Type B pancreatic cell (in vitro differentiated cells): ENCODE results near the gene DALRD3. TPM values are rescaled to one million over a fixed set of nuclear protein-coding genes. Genes with fewer than 3 reads are reported as not detected.
"Not testable (repeated sequence)": the region's sequence is repeated elsewhere in the genome, so short reads cannot be mapped to it uniquely, and the experiment has no call there.

ENCODE experiments used
- DNase-seq: peaks from one replicate; pipeline ENCODE4 v3.0.0; 2021; ENCODE audit warnings: mixed read lengths; ENCODE audit not compliant: unreplicated experiment; ENCODE audit errors: extremely low spot score
- H3K27ac Mint-ChIP-seq: 2 replicates; pipeline ENCODE4 v1.8.0; 2021; ENCODE audit warnings: mild to moderate bottlenecking, mixed read lengths
- H3K27me3 Mint-ChIP-seq: 2 replicates; pipeline ENCODE4 v1.8.0; 2021; ENCODE audit warnings: mixed read lengths
- H3K36me3 Mint-ChIP-seq: 2 replicates; pipeline ENCODE4 v1.8.0; 2021; ENCODE audit warnings: mixed read lengths
- H3K4me1 Mint-ChIP-seq: one replicate; pipeline ENCODE4 v1.8.0; 2021; ENCODE audit warnings: mixed read lengths; ENCODE audit not compliant: unreplicated experiment
- H3K4me3 Mint-ChIP-seq: 2 replicates; pipeline ENCODE4 v1.8.0; 2021; ENCODE audit warnings: mild to moderate bottlenecking, mixed read lengths
- H3K9me3 Mint-ChIP-seq: 2 replicates; pipeline ENCODE4 v1.8.0; 2021; ENCODE audit warnings: mixed read lengths
- CTCF ChIP-seq: fragments of 200-600 bp; sonication (generic); conservative IDR thresholded peaks from 2 replicates; pipeline ENCODE4 v1.5.0; 2021; ENCODE audit warnings: antibody characterized with exemption, mild to moderate bottlenecking
- total RNA-seq: library from RNA; stranded (reverse); gene quantifications from 2 replicates; pipeline ENCODE4 v1.2.1, GENCODE V29; 2021; ENCODE audit warnings: low replicate concordance

DALRD3 gene
- total RNA-seq, 1 donor from 2014 or later, result 36.0 TPM

- peaks cover 13% of the 10 kb centered on the region for H3K4me1 Mint-ChIP-seq
- no peaks in the 10 kb centered on the region for H3K9me3 Mint-ChIP-seq
- H3K27me3 Mint-ChIP-seq, result no peaks in the 10 kb centered on the region
- peak overlapping the region; percentile 46 for H3K27ac Mint-ChIP-seq
- DNase-seq, result no peak
- TF ChIP-seq CTCF, result no peak
- H3K36me3 Mint-ChIP-seq, result peaks cover 12% of the 10 kb centered on the region
- H3K4me3 Mint-ChIP-seq, result no peak overlapping the region
These were observed 5.9 kb downstream of the DALRD3 start for GRCh38 chr3:49012441-49013017.

DNA sequence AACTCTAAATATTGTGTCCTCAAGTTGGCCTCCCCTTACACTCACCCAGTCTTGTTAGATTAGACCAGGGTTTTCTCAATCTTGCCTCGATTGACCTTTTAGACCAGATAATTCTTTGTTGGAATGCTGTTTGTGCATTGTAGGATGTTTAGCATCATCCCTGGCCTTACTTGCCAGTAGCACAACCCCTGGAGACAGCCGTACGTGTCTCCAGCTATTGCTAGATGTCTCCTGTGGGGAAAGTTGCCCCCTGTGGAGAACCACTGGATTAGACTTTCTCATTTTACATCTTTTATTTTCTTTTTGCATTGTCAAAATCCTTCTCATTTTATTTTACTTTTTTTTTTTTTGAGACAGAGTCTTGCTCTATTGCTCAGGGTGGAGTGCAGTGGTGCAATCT lies 9.0 kb downstream of the DALRD3 start:
- DNase-seq, result no peak
- Mint-ChIP-seq H3K27me3 (no peaks in the 10 kb centered on the region), H3K4me3 (peak overlapping the region; percentile 100), H3K9me3 (no peaks in the 10 kb centered on the region), H3K27ac (no peak overlapping the region), H3K4me1 (peaks cover 19% of the 10 kb centered on the region), H3K36me3 (peaks cover 11% of the 10 kb centered on the region)
- TF ChIP-seq CTCF, result no peak

DNA sequence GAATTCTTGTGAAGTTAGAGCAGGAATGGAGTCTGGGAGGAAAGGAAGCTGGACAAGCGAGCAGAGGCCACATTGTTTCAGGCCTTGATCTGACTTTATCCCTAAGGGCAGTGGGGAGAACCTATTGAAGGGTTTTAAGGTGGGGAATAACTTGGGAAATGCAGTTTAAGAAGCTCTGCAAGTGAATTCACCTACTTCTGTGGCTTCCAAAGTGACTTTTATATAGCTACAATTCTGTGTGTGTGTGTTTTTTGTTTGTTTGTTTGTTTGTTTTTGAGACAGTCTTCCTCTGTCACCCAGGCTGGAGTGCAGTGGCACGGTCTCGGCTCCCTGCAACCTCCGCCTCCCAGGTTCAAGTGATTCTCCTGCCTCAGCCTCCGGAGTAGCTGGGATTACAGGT lies 9.8 kb downstream of the DALRD3 start:
- H3K27ac Mint-ChIP-seq, result peak overlapping the region; percentile 100
- peaks cover 11% of the 10 kb centered on the region for H3K36me3 Mint-ChIP-seq
- H3K4me3 Mint-ChIP-seq, result peak overlapping the region; percentile 100
- DNase-seq, H3K9me3 Mint-ChIP-seq, H3K27me3 Mint-ChIP-seq: not testable (repeated sequence)
- H3K4me1 Mint-ChIP-seq, result peaks cover 19% of the 10 kb centered on the region

DNA sequence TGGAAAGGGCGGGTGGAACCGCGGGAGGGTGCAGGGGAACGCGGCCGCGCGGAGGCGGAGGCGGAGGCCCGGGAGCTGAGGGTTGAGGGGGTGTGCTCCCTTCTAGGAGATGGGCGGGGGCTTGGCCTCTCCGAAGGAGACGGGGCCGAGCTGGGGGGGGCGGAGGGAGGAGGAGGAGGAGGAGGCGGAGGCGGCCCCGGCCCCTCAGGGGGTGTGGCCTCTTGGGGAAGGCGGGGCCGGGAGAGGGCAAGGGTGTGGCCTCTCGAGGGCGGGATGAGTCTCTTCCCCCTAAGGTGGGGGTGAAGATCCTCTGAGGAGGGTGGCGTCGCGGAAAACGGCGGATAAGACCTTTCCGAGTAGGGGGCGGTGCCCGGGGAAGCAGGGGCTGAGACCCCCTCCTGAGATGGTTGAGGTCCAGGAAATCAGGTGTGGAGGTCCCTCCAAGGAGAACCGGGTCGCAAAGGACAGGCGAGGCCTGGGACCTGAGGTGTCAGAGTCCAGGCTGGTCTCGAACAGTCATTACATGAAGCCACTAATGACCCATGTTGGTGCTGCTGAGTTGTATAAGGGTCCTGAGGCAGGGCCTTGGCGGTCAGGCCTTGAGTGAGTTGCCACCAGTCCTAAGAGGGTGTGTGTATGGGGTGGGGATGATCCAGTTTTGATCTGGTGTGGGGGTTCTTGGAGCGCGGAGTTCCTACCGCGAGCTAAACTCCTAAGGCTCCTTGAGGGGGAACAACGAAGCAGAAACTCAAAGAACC lies 10.4 kb downstream of the DALRD3 start:
- H3K36me3 Mint-ChIP-seq, result peaks cover 11% of the 10 kb centered on the region
- H3K4me1 Mint-ChIP-seq, result peaks cover 19% of the 10 kb centered on the region
- peak; percentile 90 for DNase-seq
- peak overlapping the region; percentile 100 for H3K27ac Mint-ChIP-seq
- no peak for TF ChIP-seq CTCF
- no peaks in the 10 kb centered on the region for H3K27me3 Mint-ChIP-seq
- H3K9me3 Mint-ChIP-seq, result no peaks in the 10 kb centered on the region
- peak overlapping the region; percentile 100 for H3K4me3 Mint-ChIP-seq

DNA sequence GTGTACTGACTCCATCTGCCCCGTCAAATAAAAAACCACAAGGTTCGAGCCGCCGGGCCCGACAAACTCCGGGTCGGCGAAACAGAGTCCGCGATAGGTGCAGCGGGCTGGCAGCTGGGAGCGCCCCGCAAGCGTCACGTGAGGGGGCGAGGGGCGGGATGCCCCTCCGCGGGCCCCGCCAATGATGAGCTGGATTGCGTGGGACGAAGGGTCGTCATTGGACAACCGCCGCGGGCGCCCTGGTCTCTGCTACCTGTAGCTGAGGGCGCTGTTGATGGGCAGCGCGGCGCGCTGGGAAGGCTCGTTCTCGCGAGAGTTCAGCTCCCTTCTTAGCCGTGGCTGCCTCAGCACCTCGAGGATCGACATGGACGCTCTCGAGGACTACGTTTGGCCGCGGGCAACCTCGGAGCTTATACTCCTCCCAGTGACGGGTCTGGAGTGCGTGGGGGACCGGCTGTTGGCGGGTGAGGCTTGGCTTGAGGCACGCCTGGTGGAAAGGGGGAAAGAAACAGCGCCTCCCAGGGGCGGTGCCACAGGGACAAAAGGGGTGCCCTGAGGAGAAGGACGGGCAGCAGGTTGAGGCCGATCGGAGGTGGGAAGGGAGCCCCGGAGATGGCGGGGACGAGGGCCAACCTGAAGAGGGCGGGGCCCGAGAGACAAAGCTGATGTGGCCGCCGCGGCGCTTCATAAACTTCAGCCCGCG lies 11.2 kb downstream of the DALRD3 start, which contains the start of gene WDR6:
TSS of gene WDR6 (plus strand) at position 324 of the 703 bp plus-strand sequence. CDS start at position 365, 41 bp downstream.
- H3K9me3 Mint-ChIP-seq, result no peaks in the 10 kb centered on the region
- peak within 1 kb of the TSS; percentile 100 for H3K4me3 Mint-ChIP-seq
- peaks cover 11% of the 10 kb centered on the region for H3K36me3 Mint-ChIP-seq
- H3K27me3 Mint-ChIP-seq, result no peaks in the 10 kb centered on the region
- peak within 1 kb of the TSS; percentile 100 for H3K27ac Mint-ChIP-seq
- TF ChIP-seq CTCF, result peak; percentile 46
- peak; percentile 97 for DNase-seq
- peaks cover 19% of the 10 kb centered on the region for H3K4me1 Mint-ChIP-seq
